B cell (primary cell): Measurements from ENCODE around the gene ZCCHC2. TPM values are rescaled to one million over a fixed set of nuclear protein-coding genes. Genes with fewer than 3 reads are reported as not detected.

ENCODE experiments used
- ATAC-seq: fragments of 200-7000 bp; cut with Tn5 transposase; one replicate; pipeline ENCODE4 v1.10.0; 2021; ENCODE audit warnings: low read depth, mild to moderate bottlenecking, moderate number of reproducible peaks, moderate library complexity
- CTCF ChIA-PET: fragments of 350-600 bp; sonication (Branson Sonifier 250); formaldehyde crosslinking; loops from one replicate; lab custom pipeline; 2021; ENCODE audit warnings: antibody characterized with exemption, inconsistent platforms; lab: Charles Lee
- POLR2A ChIA-PET: fragments of 350-600 bp; sonication (Branson Sonifier 250); formaldehyde crosslinking; loops from one replicate; lab custom pipeline; 2021; ENCODE audit warnings: antibody characterized with exemption; lab: Charles Lee
- DNase-seq: peaks from one replicate; pipeline ENCODE4 v3.0.0; 2013
- H2AFZ ChIP-seq: 2 replicates; pipeline ENCODE4 v1.6.1; 2012; ENCODE audit warnings: mild to moderate bottlenecking, low read depth, low read length; ENCODE audit not compliant: insufficient read depth, poor library complexity, severe bottlenecking
- H3K27ac ChIP-seq, 2 donors: 1 replicate in 1 of 2; 2 replicates in 1 of 2; pipeline ENCODE4 v1.5.1; 2012 to 2013; ENCODE audit warnings: low read length in 2 of 2, mild to moderate bottlenecking in 2 of 2, moderate library complexity in 1 of 2
- H3K27me3 ChIP-seq, 4 experiments: fragments of 200-600 bp in 1 of 4; sonication (generic) in 1 of 4; replicated peaks in 1 of 4; 1 replicate in 2 of 4; 2 replicates in 2 of 4; pipeline versions ENCODE4 v1.6.1 to v1.7.0; 2013 to 2016; ENCODE audit warnings: low read length in 3 of 4, mild to moderate bottlenecking in 2 of 4, mixed read lengths in 1 of 4, moderate library complexity in 1 of 4; ENCODE audit not compliant: insufficient read depth in 4 of 4, control insufficient read depth in 3 of 4; ENCODE audit errors: control extremely low read depth in 1 of 4
- H3K36me3 ChIP-seq, 2 experiments: replicated peaks in 1 of 2; 1 replicate in 1 of 2; 2 replicates in 1 of 2; pipeline versions ENCODE4 v1.6.1 to v1.7.1; 2013; ENCODE audit warnings: low read length in 1 of 2; ENCODE audit not compliant: insufficient read depth in 2 of 2, control insufficient read depth in 1 of 2; ENCODE audit errors: control extremely low read depth in 1 of 2, extremely low read depth in 1 of 2
- H3K4me1 ChIP-seq, 2 donors: fragments of 200-600 bp in 1 of 2; sonication (generic) in 1 of 2; 1 replicate in 1 of 2; 2 replicates in 1 of 2; pipeline versions ENCODE4 v1.5.1 to v1.6.1; 2013 to 2017; ENCODE audit warnings: low read length in 2 of 2; ENCODE audit not compliant: control insufficient read depth in 2 of 2, insufficient read depth in 2 of 2
- H3K4me2 ChIP-seq: replicated peaks from 2 replicates; pipeline ENCODE3; 2012; ENCODE audit warnings: mild to moderate bottlenecking, low read depth, low read length; ENCODE audit not compliant: poor library complexity, severe bottlenecking
- H3K4me3 ChIP-seq, 5 experiments: fragments of 200-600 bp in 1 of 5; sonication (generic) in 1 of 5; 1 replicate in 3 of 5; 2 replicates in 2 of 5; pipeline versions ENCODE4 v1.5.1 to v1.7.0; 2011 to 2016; ENCODE audit warnings: low read length in 4 of 5, mild to moderate bottlenecking in 4 of 5, low read depth in 2 of 5, control low read depth in 1 of 5, moderate library complexity in 1 of 5; ENCODE audit not compliant: insufficient read depth in 1 of 5; ENCODE audit errors: control extremely low read depth in 1 of 5, extremely low read depth in 1 of 5
- H3K79me2 ChIP-seq: fragments of 200-600 bp; sonication (generic); one replicate; pipeline ENCODE4 v1.6.0; 2016; ENCODE audit warnings: low read length; ENCODE audit not compliant: control insufficient read depth, insufficient read depth
- H3K9ac ChIP-seq: fragments of 200-600 bp; sonication (generic); 2 replicates; pipeline ENCODE4 v1.6.1; 2017; ENCODE audit warnings: mild to moderate bottlenecking, low read length, moderate library complexity
- H3K9me3 ChIP-seq, 3 donors: one replicate each; pipeline versions ENCODE4 v1.6.1 to v1.7.1; 2013; ENCODE audit warnings: low read length in 2 of 3; ENCODE audit not compliant: control insufficient read depth in 2 of 3, insufficient read depth in 1 of 3; ENCODE audit errors: control extremely low read depth in 1 of 3
- H4K20me1 ChIP-seq: 2 replicates; pipeline ENCODE4 v1.6.0; 2012; ENCODE audit warnings: mild to moderate bottlenecking, low read length; ENCODE audit not compliant: insufficient read depth, control insufficient read depth, poor library complexity, severe bottlenecking
- H3K27ac Mint-ChIP-seq: one replicate; pipeline ENCODE4 v1.8.0; 2021; ENCODE audit warnings: mixed read lengths
- H3K27me3 Mint-ChIP-seq: one replicate; pipeline ENCODE4 v1.8.0; 2021; ENCODE audit warnings: mixed read lengths
- H3K4me1 Mint-ChIP-seq: one replicate; pipeline ENCODE4 v1.8.0; 2021; ENCODE audit warnings: mixed read lengths
- H3K4me3 Mint-ChIP-seq: one replicate; pipeline ENCODE4 v1.8.0; 2021; ENCODE audit warnings: mixed read lengths
- H3K9me3 Mint-ChIP-seq: one replicate; pipeline ENCODE4 v1.8.0; 2022; ENCODE audit warnings: mixed read lengths; ENCODE audit not compliant: insufficient read depth
- CTCF ChIP-seq: fragments of 200-600 bp; IDR thresholded peaks from one replicate; pipeline ENCODE4 v1.8.0; 2022; ENCODE audit warnings: antibody characterized with exemption, mild to moderate bottlenecking
- EZH2 ChIP-seq: IDR thresholded peaks from 2 replicates; pipeline ENCODE4 v1.6.1; 2012; ENCODE audit warnings: borderline replicate concordance, low read depth, mild to moderate bottlenecking, moderate library complexity, low read length; ENCODE audit not compliant: insufficient read depth, poor library complexity, severe bottlenecking
- WGBS: methylation state at CpG from one replicate; pipeline ENCODE4 v1.1.5; 2013; ENCODE audit warnings: missing lambda C conversion rate; ENCODE audit not compliant: insufficient coverage; 5-methylcytosine and 5-hydroxymethylcytosine counted together
- intact Hi-C: fragments of 100-400 bp; cut with micrococcal nuclease; formaldehyde crosslinking; loops from one replicate; pipeline ENCODE4 v1.10.0; 2022
- polyA plus RNA-seq: library from polyadenylated mRNA; depleted of rRNA; stranded (reverse); fragments of >200 nt; gene quantifications from 2 replicates; pipeline ENCODE4 v1.2.3, GENCODE V29; 2012
- total RNA-seq, 2 donors: library from RNA; stranded (reverse); fragments of 120-200 nt in 1 of 2; gene quantifications; 1 replicate in 1 of 2; 2 replicates in 1 of 2; pipeline versions ENCODE4 v1.2.3 to v1.2.4, GENCODE V29; 2013 to 2022

Gene ZCCHC2
- total and polyA plus RNA-seq, 2 donors (not counting 1 experiment from before 2014, with no cell fraction given) = 24.5 to 53.7 TPM

GRCh38 chr18:62498616-62499262 is 24.1 kb upstream of the ZCCHC2 start:
- Histone ChIP-seq H3K4me1 (peaks cover 11 to 13% of the 10 kb centered on the region in 2 donors), H2AFZ (no peak overlapping the region), H3K27me3 (peaks cover 0 to 5% (median under 1%) of the 10 kb centered on the region in 4 experiments), H4K20me1 (no peaks in the 10 kb centered on the region), H3K27ac (no peak overlapping the region), H3K9ac (no peak overlapping the region), H3K9me3 (no peaks in the 10 kb centered on the region), H3K36me3 (no peaks in the 10 kb centered on the region), H3K4me2 (peak overlapping the region; percentile 24), H3K79me2 (no peaks in the 10 kb centered on the region), H3K4me3 (no peak overlapping the region)
- 82% methylated on average over 3 of the region's 7 CpGs for WGBS
- Mint-ChIP-seq H3K9me3 (peaks cover 2% of the 10 kb centered on the region), H3K27me3 (peaks cover 15% of the 10 kb centered on the region), H3K4me3 (no peak overlapping the region), H3K27ac (no peak overlapping the region), H3K4me1 (peaks cover 15% of the 10 kb centered on the region)
- DNase-seq = no peak
- ATAC-seq = no peak
- CTCF ChIA-PET = no interaction called here
- POLR2A ChIA-PET = no interaction called here
- intact Hi-C loops = no loop called here
- TF ChIP-seq EZH2 = no peak
- TF ChIP-seq CTCF = no peak

GRCh38 chr18:62499263-62499650 is 23.6 kb upstream of the ZCCHC2 start:
- ChIA-PET CTCF (interaction anchor here (1.1 kb wide), 1 partner anchor 21 kb away, joined by 4 read pairs; no protein-coding TSS in a partner anchor), POLR2A (no interaction called here)
- peaks cover 2% of the 10 kb centered on the region for H3K9me3 Mint-ChIP-seq
- Histone ChIP-seq H4K20me1 (no peaks in the 10 kb centered on the region), H3K27me3 (peaks cover 0 to 5% (median 0%) of the 10 kb centered on the region in 4 experiments), H3K4me3 (no peak overlapping the region), H3K4me1 (peaks cover 11 to 13% of the 10 kb centered on the region in 2 donors), H2AFZ (no peak overlapping the region), H3K4me2 (peak overlapping the region; percentile 24), H3K79me2 (no peaks in the 10 kb centered on the region), H3K9ac (no peak overlapping the region), H3K27ac (no peak overlapping the region), H3K36me3 (no peaks in the 10 kb centered on the region), H3K9me3 (no peaks in the 10 kb centered on the region)
- H3K4me3 Mint-ChIP-seq = no peak overlapping the region
- no peak for TF ChIP-seq EZH2
- TF ChIP-seq CTCF = no peak
- ATAC-seq (no peak), DNase-seq (no peak)
- H3K27ac Mint-ChIP-seq = no peak overlapping the region
- intact Hi-C loops = no loop called here
- H3K4me1 Mint-ChIP-seq = peaks cover 15% of the 10 kb centered on the region
- peaks cover 13% of the 10 kb centered on the region for H3K27me3 Mint-ChIP-seq
- 54% methylated on average over 4 of the region's 10 CpGs for WGBS
